DOHH2 (cell line): ENCODE measurements around the gene TEX30.

ENCODE experiments used
- EZH2phosphoT487 ChIP-seq: fragments of 200-600 bp; sonication (generic); IDR thresholded peaks from 2 replicates; pipeline ENCODE4 v1.6.1; 2017; ENCODE audit warnings: borderline replicate concordance, mild to moderate bottlenecking, antibody characterized with exemption, low read length, moderate library complexity, mixed read lengths
- TF ChIP-seq, protein P1 (sequence below): fragments of 200-600 bp; sonication (generic); IDR thresholded peaks from one replicate; pipeline ENCODE4 v1.5.1; 2014; ENCODE audit warnings: antibody characterized with exemption, mild to moderate bottlenecking, low read depth, low read length; ENCODE audit not compliant: poor library complexity, severe bottlenecking

DNA sequence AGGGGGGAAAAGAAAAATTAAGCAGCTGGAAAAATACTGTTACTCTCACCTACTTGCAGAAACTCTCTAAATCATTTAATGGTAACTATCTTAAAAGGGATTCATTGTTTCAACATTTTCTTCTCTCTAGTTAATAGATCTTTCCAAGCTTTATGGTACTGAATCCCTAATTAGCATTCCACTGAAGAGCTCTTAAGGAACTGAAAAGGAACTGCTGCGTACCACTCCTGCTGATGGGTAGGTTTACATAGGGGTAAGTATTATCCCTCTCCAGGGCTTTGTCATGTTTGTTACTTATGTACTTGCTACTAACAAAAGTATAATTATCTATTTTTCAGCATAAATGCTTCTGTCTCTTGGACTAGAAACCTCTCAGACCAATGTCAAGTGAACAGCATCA, 12.5 kb downstream of the TEX30 start:
- TF ChIP-seq, protein P1, sequence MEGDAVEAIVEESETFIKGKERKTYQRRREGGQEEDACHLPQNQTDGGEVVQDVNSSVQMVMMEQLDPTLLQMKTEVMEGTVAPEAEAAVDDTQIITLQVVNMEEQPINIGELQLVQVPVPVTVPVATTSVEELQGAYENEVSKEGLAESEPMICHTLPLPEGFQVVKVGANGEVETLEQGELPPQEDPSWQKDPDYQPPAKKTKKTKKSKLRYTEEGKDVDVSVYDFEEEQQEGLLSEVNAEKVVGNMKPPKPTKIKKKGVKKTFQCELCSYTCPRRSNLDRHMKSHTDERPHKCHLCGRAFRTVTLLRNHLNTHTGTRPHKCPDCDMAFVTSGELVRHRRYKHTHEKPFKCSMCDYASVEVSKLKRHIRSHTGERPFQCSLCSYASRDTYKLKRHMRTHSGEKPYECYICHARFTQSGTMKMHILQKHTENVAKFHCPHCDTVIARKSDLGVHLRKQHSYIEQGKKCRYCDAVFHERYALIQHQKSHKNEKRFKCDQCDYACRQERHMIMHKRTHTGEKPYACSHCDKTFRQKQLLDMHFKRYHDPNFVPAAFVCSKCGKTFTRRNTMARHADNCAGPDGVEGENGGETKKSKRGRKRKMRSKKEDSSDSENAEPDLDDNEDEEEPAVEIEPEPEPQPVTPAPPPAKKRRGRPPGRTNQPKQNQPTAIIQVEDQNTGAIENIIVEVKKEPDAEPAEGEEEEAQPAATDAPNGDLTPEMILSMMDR: no peak
- TF ChIP-seq EZH2phosphoT487: no peak
